ENCODE measurements around the gene IRS1. TPM values are rescaled to one million over a fixed set of nuclear protein-coding genes. Genes with fewer than 3 reads are reported as not detected.

Gene IRS1
- total and polyA plus RNA-seq, 5 donors: 6.2 to 16.0 (median 14.7) TPM

- no peak overlapping the region for H3K27ac ChIP-seq (ENCODE audit: low read length)
- no peak overlapping the region for H3K4me3 ChIP-seq (ENCODE audit: low read length)
- peak; percentile 33 to 37 for ATAC-seq
- intact Hi-C loops (cut with DNase I): loop anchor here (5.0 to 10.0 kb wide), 9 partner anchors 52 to 582 kb away; no protein-coding TSS in a partner anchor
- peak; percentile 59 to 83 (median 83) for DNase-seq
- H3K9me3 ChIP-seq (ENCODE audit: control insufficient read depth, low read length): no peaks in the 10 kb centered on the region
- peaks cover 3% of the 10 kb centered on the region for H3K4me1 ChIP-seq (ENCODE audit: control insufficient read depth, insufficient read depth, low read length)
- H3K27me3 ChIP-seq (ENCODE audit: control insufficient read depth, insufficient read depth): no peaks in the 10 kb centered on the region
- 54% methylated on average over 17 of the region's 17 CpGs for WGBS
These were observed 2.8 kb downstream of the IRS1 start for GRCh38 chr2:226796840-226797288.

GRCh38 chr2:226796012-226796839, 3.4 kb downstream of the IRS1 start:
- H3K4me3 ChIP-seq (ENCODE audit: low read length): peak overlapping the region; percentile 20
- H3K4me1 ChIP-seq (ENCODE audit: control insufficient read depth, insufficient read depth, low read length): peaks cover 3% of the 10 kb centered on the region
- 56% methylated on average over 25 of the region's 25 CpGs for WGBS
- intact Hi-C loops (cut with DNase I): loop anchor here (5.0 to 10.0 kb wide), 9 partner anchors 51 to 581 kb away; no protein-coding TSS in a partner anchor
- H3K27me3 ChIP-seq (ENCODE audit: control insufficient read depth, insufficient read depth): no peaks in the 10 kb centered on the region
- DNase-seq (peak; percentile 14 to 58 (median 51)), ATAC-seq (no peak)
- no peaks in the 10 kb centered on the region for H3K9me3 ChIP-seq (ENCODE audit: control insufficient read depth, low read length)
- H3K27ac ChIP-seq (ENCODE audit: low read length): peak overlapping the region; percentile 63

- Histone ChIP-seq H3K4me1 (ENCODE audit: control insufficient read depth, insufficient read depth, low read length) (peaks cover 6% of the 10 kb centered on the region), H3K27ac (ENCODE audit: low read length) (peak overlapping the region; percentile 63), H3K4me3 (ENCODE audit: low read length) (peak overlapping the region; percentile 42), H3K27me3 (ENCODE audit: control insufficient read depth, insufficient read depth) (no peaks in the 10 kb centered on the region), H3K9me3 (ENCODE audit: control insufficient read depth, low read length) (no peaks in the 10 kb centered on the region)
- 48% methylated on average over 26 of the region's 26 CpGs for WGBS
- intact Hi-C loops (cut with DNase I): loop anchor here (5.0 to 10.0 kb wide), 9 partner anchors 51 to 581 kb away; no protein-coding TSS in a partner anchor
- DNase-seq (peak; percentile 23 to 68 (median 59)), ATAC-seq (no peak)
These were observed 4.2 kb downstream of the IRS1 start for GRCh38 chr2:226795281-226796011.

- no peaks in the 10 kb centered on the region for H3K27me3 ChIP-seq (ENCODE audit: control insufficient read depth, insufficient read depth)
- peak overlapping the region; percentile 42 for H3K4me3 ChIP-seq (ENCODE audit: low read length)
- no peaks in the 10 kb centered on the region for H3K9me3 ChIP-seq (ENCODE audit: control insufficient read depth, low read length)
- peak overlapping the region; percentile 69 for H3K27ac ChIP-seq (ENCODE audit: low read length)
- intact Hi-C loops (cut with DNase I): loop anchor here (5.0 to 10.0 kb wide), 9 partner anchors 50 to 580 kb away; no protein-coding TSS in a partner anchor
- peak in 2 of 3 donors; percentile 45 to 55 for DNase-seq
- ATAC-seq: no peak
- H3K4me1 ChIP-seq (ENCODE audit: control insufficient read depth, insufficient read depth, low read length): peaks cover 6% of the 10 kb centered on the region
- 16% methylated on average over 9 of the region's 9 CpGs for WGBS
These were observed 4.9 kb downstream of the IRS1 start for GRCh38 chr2:226794751-226795171.

GRCh38 chr2:226794196-226794661, 5.4 kb downstream of the IRS1 start:
- WGBS: 18% methylated on average over 4 of the region's 4 CpGs
- Histone ChIP-seq H3K27me3 (ENCODE audit: control insufficient read depth, insufficient read depth) (no peaks in the 10 kb centered on the region), H3K4me3 (ENCODE audit: low read length) (peak overlapping the region; percentile 42), H3K27ac (ENCODE audit: low read length) (no peak overlapping the region), H3K9me3 (ENCODE audit: control insufficient read depth, low read length) (no peaks in the 10 kb centered on the region), H3K4me1 (ENCODE audit: control insufficient read depth, insufficient read depth, low read length) (peaks cover 6% of the 10 kb centered on the region)
- intact Hi-C loops (cut with DNase I): loop anchor here in 3 of 4 donors (10.0 kb wide), 6 partner anchors 49 to 579 kb away; no protein-coding TSS in a partner anchor
- ATAC-seq: no peak
- DNase-seq: no peak

GRCh38 chr2:226793646-226794045, 6.0 kb downstream of the IRS1 start:
- Histone ChIP-seq H3K27ac (ENCODE audit: low read length) (no peak overlapping the region), H3K9me3 (ENCODE audit: control insufficient read depth, low read length) (no peaks in the 10 kb centered on the region), H3K4me3 (ENCODE audit: low read length) (peak overlapping the region; percentile 42), H3K4me1 (ENCODE audit: control insufficient read depth, insufficient read depth, low read length) (peaks cover 6% of the 10 kb centered on the region), H3K27me3 (ENCODE audit: control insufficient read depth, insufficient read depth) (no peaks in the 10 kb centered on the region)
- intact Hi-C loops (cut with DNase I): loop anchor here in 3 of 4 donors (10.0 kb wide), 6 partner anchors 49 to 579 kb away; no protein-coding TSS in a partner anchor
- WGBS: 25% methylated on average over 2 of the region's 2 CpGs
- DNase-seq (no peak), ATAC-seq (no peak)

- WGBS: 31% methylated on average over 7 of the region's 7 CpGs
- Histone ChIP-seq H3K9me3 (ENCODE audit: control insufficient read depth, low read length) (no peaks in the 10 kb centered on the region), H3K27ac (ENCODE audit: low read length) (peak overlapping the region; percentile 99), H3K4me3 (ENCODE audit: low read length) (peak overlapping the region; percentile 92), H3K27me3 (ENCODE audit: control insufficient read depth, insufficient read depth) (no peaks in the 10 kb centered on the region), H3K4me1 (ENCODE audit: control insufficient read depth, insufficient read depth, low read length) (peaks cover 6% of the 10 kb centered on the region)
- intact Hi-C loops (cut with DNase I): loop anchor here in 3 of 4 donors (10.0 kb wide), 6 partner anchors 48 to 578 kb away; no protein-coding TSS in a partner anchor
- ATAC-seq: no peak
- no peak for DNase-seq
These were observed 7.3 kb downstream of the IRS1 start for GRCh38 chr2:226792155-226792881.

- Histone ChIP-seq H3K27ac (ENCODE audit: low read length) (peak overlapping the region; percentile 99), H3K4me1 (ENCODE audit: control insufficient read depth, insufficient read depth, low read length) (peaks cover 6% of the 10 kb centered on the region), H3K27me3 (ENCODE audit: control insufficient read depth, insufficient read depth) (no peaks in the 10 kb centered on the region), H3K4me3 (ENCODE audit: low read length) (peak overlapping the region; percentile 92), H3K9me3 (ENCODE audit: control insufficient read depth, low read length) (no peaks in the 10 kb centered on the region)
- peak; percentile 94 to 96 for ATAC-seq
- DNase-seq: peak; percentile 93 to 97 (median 97)
- intact Hi-C loops (cut with DNase I): loop anchor here in 3 of 4 donors (10.0 kb wide), 6 partner anchors 47 to 577 kb away; no protein-coding TSS in a partner anchor
- WGBS: under 1% methylated on average over 56 of the region's 56 CpGs
These were observed 8.0 kb downstream of the IRS1 start for GRCh38 chr2:226791487-226792081.

GRCh38 chr2:226791056-226791486, 8.5 kb downstream of the IRS1 start:
- intact Hi-C loops (cut with DNase I): loop anchor here in 3 of 4 donors (10.0 kb wide), 6 partner anchors 46 to 576 kb away; no protein-coding TSS in a partner anchor
- H3K27ac ChIP-seq (ENCODE audit: low read length): peak overlapping the region; percentile 99
- ATAC-seq (peak; percentile 20 to 37), DNase-seq (peak in 1 of 3 donors; percentile 77)
- H3K9me3 ChIP-seq (ENCODE audit: control insufficient read depth, low read length): no peaks in the 10 kb centered on the region
- peaks cover 3% of the 10 kb centered on the region for H3K4me1 ChIP-seq (ENCODE audit: control insufficient read depth, insufficient read depth, low read length)
- no peaks in the 10 kb centered on the region for H3K27me3 ChIP-seq (ENCODE audit: control insufficient read depth, insufficient read depth)
- WGBS: 3% methylated on average over 24 of the region's 24 CpGs
- H3K4me3 ChIP-seq (ENCODE audit: low read length): peak overlapping the region; percentile 92
